Measurements from ENCODE around the gene STBD1.

DNA sequence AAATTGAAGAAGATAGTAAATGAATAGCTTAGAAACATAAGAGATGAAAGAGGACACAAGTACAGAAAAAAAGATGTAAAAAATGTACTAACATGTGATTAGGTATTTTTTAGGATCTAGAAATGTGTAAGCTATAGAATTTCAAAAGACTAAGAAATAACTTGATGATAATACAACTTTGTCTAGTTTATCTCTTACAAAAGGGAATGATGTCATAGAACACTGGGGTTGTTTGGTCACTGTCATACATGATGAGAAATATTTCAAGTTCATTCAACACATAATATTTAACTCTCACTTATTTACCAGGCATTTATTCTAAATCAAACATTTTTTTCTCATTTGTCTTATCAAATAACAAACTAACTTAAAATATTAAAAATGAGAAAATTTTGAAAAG lies 18.5 kb downstream of the STBD1 start:
- TF ChIP-seq, protein P1, sequence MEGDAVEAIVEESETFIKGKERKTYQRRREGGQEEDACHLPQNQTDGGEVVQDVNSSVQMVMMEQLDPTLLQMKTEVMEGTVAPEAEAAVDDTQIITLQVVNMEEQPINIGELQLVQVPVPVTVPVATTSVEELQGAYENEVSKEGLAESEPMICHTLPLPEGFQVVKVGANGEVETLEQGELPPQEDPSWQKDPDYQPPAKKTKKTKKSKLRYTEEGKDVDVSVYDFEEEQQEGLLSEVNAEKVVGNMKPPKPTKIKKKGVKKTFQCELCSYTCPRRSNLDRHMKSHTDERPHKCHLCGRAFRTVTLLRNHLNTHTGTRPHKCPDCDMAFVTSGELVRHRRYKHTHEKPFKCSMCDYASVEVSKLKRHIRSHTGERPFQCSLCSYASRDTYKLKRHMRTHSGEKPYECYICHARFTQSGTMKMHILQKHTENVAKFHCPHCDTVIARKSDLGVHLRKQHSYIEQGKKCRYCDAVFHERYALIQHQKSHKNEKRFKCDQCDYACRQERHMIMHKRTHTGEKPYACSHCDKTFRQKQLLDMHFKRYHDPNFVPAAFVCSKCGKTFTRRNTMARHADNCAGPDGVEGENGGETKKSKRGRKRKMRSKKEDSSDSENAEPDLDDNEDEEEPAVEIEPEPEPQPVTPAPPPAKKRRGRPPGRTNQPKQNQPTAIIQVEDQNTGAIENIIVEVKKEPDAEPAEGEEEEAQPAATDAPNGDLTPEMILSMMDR (IDR thresholded peaks at IDR 0.05; ENCODE audit: low read depth, low read length): no peak
- no peak for TF ChIP-seq EZH2phosphoT487 (IDR thresholded peaks at IDR 0.05; ENCODE audit: low read depth)
